ENCODE data around the gene RASA1. TPM values are rescaled to one million over a fixed set of nuclear protein-coding genes. Genes with fewer than 3 reads are reported as not detected.
"Not testable (repeated sequence)": the region's sequence is repeated elsewhere in the genome, so short reads cannot be mapped to it uniquely, and the experiment has no call there.

The RASA1 gene
- total RNA-seq, 1 donor from 2014 or later: 36.6 TPM

DNA sequence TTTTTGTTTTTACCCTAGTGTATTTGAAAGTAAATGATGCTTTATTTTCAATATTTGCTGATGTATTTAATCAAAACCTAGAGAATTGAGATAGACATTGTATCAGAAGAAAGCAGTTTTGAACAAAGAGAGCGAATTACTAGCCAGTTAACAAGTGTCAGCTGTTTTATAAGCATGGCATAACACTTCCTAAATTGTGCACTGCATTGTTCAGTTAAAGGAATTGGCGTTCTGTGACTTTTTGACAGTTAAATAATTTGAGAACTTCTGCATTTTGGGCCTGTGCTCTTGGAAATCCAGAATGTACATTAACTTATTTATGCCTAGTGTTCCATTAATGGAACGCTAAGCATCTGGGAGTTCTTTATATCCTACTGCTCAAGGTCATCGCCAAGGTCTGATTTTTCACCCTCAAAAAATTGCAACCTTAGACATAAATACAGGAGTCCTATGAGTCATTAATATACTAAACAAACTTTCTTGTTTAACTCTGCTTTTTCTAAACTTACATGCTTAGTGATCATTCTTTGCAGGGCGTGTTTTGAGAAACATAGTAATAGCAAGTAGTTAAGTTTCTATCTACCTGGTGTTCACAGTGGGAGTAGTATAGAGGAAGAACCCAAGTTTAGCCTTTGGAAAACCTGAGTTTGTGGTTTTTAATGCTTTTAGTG is 31.1 kb downstream of the RASA1 start:
- Mint-ChIP-seq H3K27me3 (ENCODE audit: low read depth) (no peaks in the 10 kb centered on the region), H3K4me3 (no peak overlapping the region), H3K36me3 (peaks cover 6% of the 10 kb centered on the region), H3K27ac (no peak overlapping the region), H3K9me3 (peaks cover 18% of the 10 kb centered on the region), H3K4me1 (peaks cover 10% of the 10 kb centered on the region)
- DNase-seq (ENCODE audit: low spot score in 2 of 2, unreplicated experiment in 2 of 2): no peak
- TF ChIP-seq, protein P1, sequence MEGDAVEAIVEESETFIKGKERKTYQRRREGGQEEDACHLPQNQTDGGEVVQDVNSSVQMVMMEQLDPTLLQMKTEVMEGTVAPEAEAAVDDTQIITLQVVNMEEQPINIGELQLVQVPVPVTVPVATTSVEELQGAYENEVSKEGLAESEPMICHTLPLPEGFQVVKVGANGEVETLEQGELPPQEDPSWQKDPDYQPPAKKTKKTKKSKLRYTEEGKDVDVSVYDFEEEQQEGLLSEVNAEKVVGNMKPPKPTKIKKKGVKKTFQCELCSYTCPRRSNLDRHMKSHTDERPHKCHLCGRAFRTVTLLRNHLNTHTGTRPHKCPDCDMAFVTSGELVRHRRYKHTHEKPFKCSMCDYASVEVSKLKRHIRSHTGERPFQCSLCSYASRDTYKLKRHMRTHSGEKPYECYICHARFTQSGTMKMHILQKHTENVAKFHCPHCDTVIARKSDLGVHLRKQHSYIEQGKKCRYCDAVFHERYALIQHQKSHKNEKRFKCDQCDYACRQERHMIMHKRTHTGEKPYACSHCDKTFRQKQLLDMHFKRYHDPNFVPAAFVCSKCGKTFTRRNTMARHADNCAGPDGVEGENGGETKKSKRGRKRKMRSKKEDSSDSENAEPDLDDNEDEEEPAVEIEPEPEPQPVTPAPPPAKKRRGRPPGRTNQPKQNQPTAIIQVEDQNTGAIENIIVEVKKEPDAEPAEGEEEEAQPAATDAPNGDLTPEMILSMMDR (IDR thresholded peaks at IDR 0.05; ENCODE audit: unreplicated experiment): no peak

DNA sequence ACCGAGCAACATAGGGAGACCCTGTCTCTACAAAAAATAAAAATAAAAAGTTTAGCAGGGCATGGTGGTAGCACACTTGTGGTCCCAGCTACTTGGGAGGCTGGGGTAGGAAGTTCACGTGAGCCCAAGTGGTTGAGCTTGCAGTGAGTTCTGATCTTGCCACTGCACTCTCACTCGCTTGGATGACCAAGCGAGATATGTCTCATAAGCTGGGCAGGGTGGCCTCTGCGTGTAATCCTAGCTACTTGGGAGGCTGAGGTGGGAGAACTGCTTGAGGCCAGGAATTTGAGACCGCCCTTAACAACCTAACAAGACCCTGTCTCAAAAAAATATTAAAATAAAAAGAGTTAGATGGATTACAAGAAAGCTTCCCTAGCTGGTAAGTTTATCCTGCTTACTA is 32.5 kb downstream of the RASA1 start:
- Mint-ChIP-seq H3K9me3 (peaks cover 6% of the 10 kb centered on the region), H3K4me1 (peaks cover 10% of the 10 kb centered on the region), H3K27ac (no peak overlapping the region), H3K27me3 (ENCODE audit: low read depth) (no peaks in the 10 kb centered on the region), H3K4me3 (no peak overlapping the region), H3K36me3 (peaks cover 9% of the 10 kb centered on the region)
- TF ChIP-seq, protein P1 (IDR thresholded peaks at IDR 0.05; ENCODE audit: unreplicated experiment): no peak
- no peak for DNase-seq (ENCODE audit: low spot score in 2 of 2, unreplicated experiment in 2 of 2)

DNA sequence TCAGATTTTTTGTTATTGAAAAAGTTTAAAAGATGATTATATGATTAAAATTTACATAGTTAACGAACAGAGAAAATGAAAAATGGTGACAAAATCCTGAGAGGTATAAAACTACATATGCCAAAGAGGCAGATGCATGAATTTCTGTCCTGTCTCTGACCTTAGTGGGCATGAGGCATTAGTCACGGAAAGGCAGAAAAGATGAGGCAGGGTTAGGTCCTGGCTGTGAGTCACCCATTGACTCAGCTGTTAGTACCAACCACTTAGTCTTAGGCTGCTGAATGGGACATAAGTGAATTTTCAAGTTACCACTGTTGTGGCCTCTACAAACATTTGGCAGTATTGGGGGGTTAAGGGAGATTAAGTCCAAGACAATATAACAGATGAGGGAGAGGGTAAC is 33.1 kb downstream of the RASA1 start:
- Mint-ChIP-seq H3K4me1 (peaks cover 10% of the 10 kb centered on the region), H3K27ac (no peak overlapping the region)
- DNase-seq (ENCODE audit: low spot score in 2 of 2, unreplicated experiment in 2 of 2): no peak

DNA sequence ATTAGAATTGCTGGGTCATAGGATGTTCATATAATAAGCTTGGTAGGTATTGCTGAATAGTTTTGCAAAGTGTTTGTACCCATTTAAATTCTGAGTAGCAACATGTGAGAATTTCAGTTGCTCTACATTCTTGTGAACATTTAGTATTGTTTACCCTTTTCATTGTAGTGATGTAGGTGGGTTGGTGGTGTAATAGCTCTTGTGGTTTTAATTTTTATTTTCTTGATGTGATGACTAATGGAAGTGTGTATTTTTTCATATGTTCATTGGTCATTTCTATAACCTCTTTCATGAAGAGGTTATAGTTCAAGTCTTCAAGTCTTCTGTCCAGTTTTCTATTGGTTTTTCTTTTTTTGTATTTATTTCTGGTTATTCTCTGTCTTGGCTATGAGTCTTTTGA is 34.4 kb downstream of the RASA1 start:
- H3K27ac Mint-ChIP-seq: no peak overlapping the region
- TF ChIP-seq, protein P1 (IDR thresholded peaks at IDR 0.05; ENCODE audit: unreplicated experiment): no peak
- no peak for DNase-seq (ENCODE audit: low spot score in 2 of 2, unreplicated experiment in 2 of 2)

More for the DNA sequence above, 33.1 kb downstream of the RASA1 start:
- TF ChIP-seq, protein P1 (IDR thresholded peaks at IDR 0.05; ENCODE audit: unreplicated experiment): no peak
- Mint-ChIP-seq H3K27me3 (ENCODE audit: low read depth) (no peaks in the 10 kb centered on the region), H3K4me3 (no peak overlapping the region), H3K9me3 (peaks cover 12% of the 10 kb centered on the region), H3K36me3 (peaks cover 15% of the 10 kb centered on the region)

DNA sequence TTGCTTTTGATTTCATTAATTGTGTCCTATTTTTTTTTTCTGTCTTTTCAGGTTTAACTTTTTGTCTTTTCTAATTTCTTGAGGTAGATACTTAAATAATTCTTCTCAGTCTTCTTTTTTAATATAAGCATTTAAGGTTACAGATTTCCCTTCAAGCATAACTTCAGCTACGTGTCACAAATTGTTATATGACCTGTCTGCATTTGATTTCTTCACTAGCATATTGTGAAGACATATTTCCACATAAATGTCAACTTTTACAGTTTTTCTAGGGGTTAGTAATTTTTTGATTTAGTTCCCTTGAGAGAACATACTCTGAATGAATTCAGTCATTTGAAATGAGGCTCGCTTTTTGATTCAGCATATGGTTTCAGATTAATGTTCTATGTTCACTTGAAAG is 35.6 kb downstream of the RASA1 start:
- Mint-ChIP-seq H3K9me3 (peaks cover 15% of the 10 kb centered on the region), H3K36me3 (peaks cover 27% of the 10 kb centered on the region), H3K27me3 (ENCODE audit: low read depth) (no peaks in the 10 kb centered on the region), H3K4me1 (peaks cover 5% of the 10 kb centered on the region), H3K4me3 (no peak overlapping the region), H3K27ac (no peak overlapping the region)
- TF ChIP-seq, protein P1 (IDR thresholded peaks at IDR 0.05; ENCODE audit: unreplicated experiment): no peak
- no peak for DNase-seq (ENCODE audit: low spot score in 2 of 2, unreplicated experiment in 2 of 2)

More for the DNA sequence above, 34.4 kb downstream of the RASA1 start:
- H3K9me3 Mint-ChIP-seq: peaks cover 17% of the 10 kb centered on the region
- H3K27me3 Mint-ChIP-seq (ENCODE audit: low read depth): no peaks in the 10 kb centered on the region
- no peak overlapping the region for H3K4me3 Mint-ChIP-seq
- peaks cover 2% of the 10 kb centered on the region for H3K4me1 Mint-ChIP-seq
- peaks cover 22% of the 10 kb centered on the region for H3K36me3 Mint-ChIP-seq

DNA sequence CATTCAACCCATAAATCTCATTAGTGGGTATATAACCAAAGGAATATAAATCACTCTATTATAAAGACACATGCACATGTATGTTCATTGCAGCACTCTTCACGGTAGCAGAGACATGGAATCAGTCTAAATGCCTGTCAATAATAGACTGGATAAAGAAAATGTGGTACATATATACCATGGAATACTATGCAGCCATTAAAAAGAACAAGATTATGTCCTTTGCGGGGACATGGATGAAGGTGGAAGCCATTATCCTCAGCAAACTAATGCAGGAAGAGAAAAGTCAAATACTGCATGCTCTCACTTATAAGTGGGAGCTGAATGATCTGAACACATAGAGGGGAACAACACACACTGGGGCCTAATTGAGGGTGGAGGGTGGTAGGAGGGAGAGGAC is 38.4 kb downstream of the RASA1 start:
- Mint-ChIP-seq H3K36me3 (peaks cover 27% of the 10 kb centered on the region), H3K9me3 (peaks cover 15% of the 10 kb centered on the region)
- not testable (repeated sequence) for H3K4me1 Mint-ChIP-seq; H3K27ac Mint-ChIP-seq; H3K27me3 Mint-ChIP-seq (ENCODE audit: low read depth); H3K4me3 Mint-ChIP-seq; DNase-seq (ENCODE audit: low spot score in 2 of 2, unreplicated experiment in 2 of 2)
